HepG2 (cell line): Measurements from ENCODE around the gene PLOD3. TPM values are rescaled to one million over a fixed set of nuclear protein-coding genes. Genes with fewer than 3 reads are reported as not detected.

Source experiments
- EZH2 ChIP-seq: conservative IDR thresholded peaks from 2 replicates; pipeline ENCODE4 v1.6.1; 2012; ENCODE audit warnings: mild to moderate bottlenecking, low read depth, low read length, moderate library complexity
- GABPB1 ChIP-seq: IDR thresholded peaks from 2 replicates; pipeline ENCODE4 v1.6.1; 2016; ENCODE audit warnings: mild to moderate bottlenecking, missing genetic modification reagents, moderate library complexity, missing compliant biosample characterization
- HOXA7 ChIP-seq: sonication (generic); formaldehyde crosslinking; IDR thresholded peaks from 2 replicates; pipeline ENCODE4 v1.8.1; 2022; ENCODE audit warnings: mild to moderate bottlenecking, missing genetic modification reagents, moderate library complexity
- MED1 ChIP-seq: sonication (generic); formaldehyde crosslinking; IDR thresholded peaks from 2 replicates; pipeline ENCODE4 v1.4.0; 2020; ENCODE audit warnings: missing genetic modification reagents
- MTF2 ChIP-seq: sonication (generic); formaldehyde crosslinking; IDR thresholded peaks from 2 replicates; pipeline ENCODE4 v1.5.0; 2020; ENCODE audit warnings: missing genetic modification reagents, borderline replicate concordance
- ZNF550 ChIP-seq: sonication (generic); formaldehyde crosslinking; IDR thresholded peaks from 2 replicates; pipeline ENCODE4 v1.4.0; 2020; ENCODE audit warnings: mild to moderate bottlenecking, missing genetic modification reagents, borderline replicate concordance
- ZNF747 ChIP-seq: sonication (generic); formaldehyde crosslinking; IDR thresholded peaks from 2 replicates; pipeline ENCODE4 v1.8.1; 2023; ENCODE audit warnings: missing genetic modification reagents, mild to moderate bottlenecking, borderline replicate concordance
- polyA plus RNA-seq, 8 experiments: library from polyadenylated mRNA; depleted of rRNA in 3 of 8; stranded (reverse) in 7 of 8; unstranded in 1 of 8; fragments of >200 nt; fragmentation: Illumina TruSeq in 4 of 8; extraction: Trizol in 4 of 8; gene quantifications; 2 replicates each; pipeline versions ENCODE4 v1.2.1 to v1.2.3, GENCODE V29; 2011 to 2016; ENCODE audit warnings: low read depth in 4 of 8, missing spikeins in 1 of 8, mixed read lengths in 1 of 8; ENCODE audit not compliant: insufficient read depth in 1 of 8
- total RNA-seq, 5 experiments: library from RNA; depleted of rRNA; stranded (reverse); fragments of >200 nt; fragmentation: Illumina TruSeq; extraction: Trizol; gene quantifications; 2 replicates each; pipeline ENCODE4 v1.2.3, GENCODE V29; 2016; ENCODE audit warnings: low read depth in 1 of 5
- TF ChIP-seq, protein P1 (sequence below): sonication (generic); formaldehyde crosslinking; IDR thresholded peaks from 2 replicates; pipeline ENCODE4 v1.5.1; 2020; ENCODE audit warnings: mild to moderate bottlenecking, missing genetic modification reagents, moderate library complexity
- TF ChIP-seq, protein P2 (sequence below): sonication (generic); formaldehyde crosslinking; IDR thresholded peaks from 2 replicates; pipeline ENCODE4 v1.4.0; 2020; ENCODE audit warnings: missing genetic modification reagents
- TF ChIP-seq, protein P3 (sequence below): sonication (generic); formaldehyde crosslinking; IDR thresholded peaks from 2 replicates; pipeline ENCODE4 v1.5.0; 2020; ENCODE audit warnings: mild to moderate bottlenecking, missing genetic modification reagents, borderline replicate concordance
- TF ChIP-seq, protein P4 (sequence below): sonication (generic); formaldehyde crosslinking; IDR thresholded peaks from 2 replicates; pipeline ENCODE4 v1.4.0; 2020; ENCODE audit warnings: missing genetic modification reagents, borderline replicate concordance

The PLOD3 gene
- total and polyA plus RNA-seq, 2 of the 13 experiments (the other 11 are each of a cell fraction or from before 2014, with no cell fraction given): 65.8 to 67.4 TPM

DNA sequence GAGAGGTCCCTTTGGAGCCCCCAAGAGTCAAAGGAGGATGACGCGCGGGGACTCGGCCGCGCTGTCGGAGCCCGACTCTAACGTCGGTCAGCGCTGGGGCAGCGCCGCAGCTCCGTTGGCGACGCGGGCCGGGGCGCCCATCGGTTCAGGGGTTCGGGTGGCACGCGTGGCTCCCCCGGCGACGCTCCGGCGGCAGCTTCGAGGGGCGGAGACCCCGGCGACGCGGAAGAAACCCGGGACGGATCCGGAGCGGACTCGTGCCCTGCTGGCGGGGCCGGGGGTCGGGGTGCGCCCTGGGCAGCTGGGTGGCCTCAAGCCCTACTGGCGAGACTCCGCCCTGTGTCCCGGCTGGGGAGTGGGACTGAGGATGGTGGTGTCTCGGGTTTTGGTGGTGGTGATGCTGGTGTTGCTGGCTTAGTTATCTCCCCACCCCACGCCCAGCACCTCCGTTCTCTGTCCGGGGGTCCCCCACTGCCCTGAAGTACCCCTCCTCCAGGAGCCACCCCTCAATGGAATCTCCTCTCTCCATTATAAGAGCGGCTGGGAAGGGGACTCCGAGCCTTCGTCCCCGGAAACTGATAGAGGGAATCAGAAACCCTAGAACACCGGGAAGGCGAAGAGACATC is 37.1 kb downstream of the PLOD3 start, which contains the start of gene NAT16 (continued):
- TF ChIP-seq, protein P1, sequence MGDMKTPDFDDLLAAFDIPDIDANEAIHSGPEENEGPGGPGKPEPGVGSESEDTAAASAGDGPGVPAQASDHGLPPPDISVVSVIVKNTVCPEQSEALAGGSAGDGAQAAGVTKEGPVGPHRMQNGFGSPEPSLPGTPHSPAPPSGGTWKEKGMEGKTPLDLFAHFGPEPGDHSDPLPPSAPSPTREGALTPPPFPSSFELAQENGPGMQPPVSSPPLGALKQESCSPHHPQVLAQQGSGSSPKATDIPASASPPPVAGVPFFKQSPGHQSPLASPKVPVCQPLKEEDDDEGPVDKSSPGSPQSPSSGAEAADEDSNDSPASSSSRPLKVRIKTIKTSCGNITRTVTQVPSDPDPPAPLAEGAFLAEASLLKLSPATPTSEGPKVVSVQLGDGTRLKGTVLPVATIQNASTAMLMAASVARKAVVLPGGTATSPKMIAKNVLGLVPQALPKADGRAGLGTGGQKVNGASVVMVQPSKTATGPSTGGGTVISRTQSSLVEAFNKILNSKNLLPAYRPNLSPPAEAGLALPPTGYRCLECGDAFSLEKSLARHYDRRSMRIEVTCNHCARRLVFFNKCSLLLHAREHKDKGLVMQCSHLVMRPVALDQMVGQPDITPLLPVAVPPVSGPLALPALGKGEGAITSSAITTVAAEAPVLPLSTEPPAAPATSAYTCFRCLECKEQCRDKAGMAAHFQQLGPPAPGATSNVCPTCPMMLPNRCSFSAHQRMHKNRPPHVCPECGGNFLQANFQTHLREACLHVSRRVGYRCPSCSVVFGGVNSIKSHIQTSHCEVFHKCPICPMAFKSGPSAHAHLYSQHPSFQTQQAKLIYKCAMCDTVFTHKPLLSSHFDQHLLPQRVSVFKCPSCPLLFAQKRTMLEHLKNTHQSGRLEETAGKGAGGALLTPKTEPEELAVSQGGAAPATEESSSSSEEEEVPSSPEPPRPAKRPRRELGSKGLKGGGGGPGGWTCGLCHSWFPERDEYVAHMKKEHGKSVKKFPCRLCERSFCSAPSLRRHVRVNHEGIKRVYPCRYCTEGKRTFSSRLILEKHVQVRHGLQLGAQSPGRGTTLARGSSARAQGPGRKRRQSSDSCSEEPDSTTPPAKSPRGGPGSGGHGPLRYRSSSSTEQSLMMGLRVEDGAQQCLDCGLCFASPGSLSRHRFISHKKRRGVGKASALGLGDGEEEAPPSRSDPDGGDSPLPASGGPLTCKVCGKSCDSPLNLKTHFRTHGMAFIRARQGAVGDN (CRISPR knock-in tag): peak; percentile 45; the same call in 1 of the 2 replicates
- TF ChIP-seq ZNF747 (CRISPR knock-in tag): no peak
- TF ChIP-seq EZH2: peak; percentile 57; the same call in 1 of the 2 replicates
- TF ChIP-seq, protein P2, sequence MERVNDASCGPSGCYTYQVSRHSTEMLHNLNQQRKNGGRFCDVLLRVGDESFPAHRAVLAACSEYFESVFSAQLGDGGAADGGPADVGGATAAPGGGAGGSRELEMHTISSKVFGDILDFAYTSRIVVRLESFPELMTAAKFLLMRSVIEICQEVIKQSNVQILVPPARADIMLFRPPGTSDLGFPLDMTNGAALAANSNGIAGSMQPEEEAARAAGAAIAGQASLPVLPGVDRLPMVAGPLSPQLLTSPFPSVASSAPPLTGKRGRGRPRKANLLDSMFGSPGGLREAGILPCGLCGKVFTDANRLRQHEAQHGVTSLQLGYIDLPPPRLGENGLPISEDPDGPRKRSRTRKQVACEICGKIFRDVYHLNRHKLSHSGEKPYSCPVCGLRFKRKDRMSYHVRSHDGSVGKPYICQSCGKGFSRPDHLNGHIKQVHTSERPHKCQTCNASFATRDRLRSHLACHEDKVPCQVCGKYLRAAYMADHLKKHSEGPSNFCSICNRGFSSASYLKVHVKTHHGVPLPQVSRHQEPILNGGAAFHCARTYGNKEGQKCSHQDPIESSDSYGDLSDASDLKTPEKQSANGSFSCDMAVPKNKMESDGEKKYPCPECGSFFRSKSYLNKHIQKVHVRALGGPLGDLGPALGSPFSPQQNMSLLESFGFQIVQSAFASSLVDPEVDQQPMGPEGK: peak; percentile 25; the same call in 1 of the 2 replicates
- peak; percentile 57; the same call in 1 of the 2 replicates for TF ChIP-seq MTF2 (CRISPR knock-in tag)
- TF ChIP-seq MED1: no peak
- no peak for TF ChIP-seq HOXA7 (CRISPR knock-in tag)
- TF ChIP-seq, protein P3, sequence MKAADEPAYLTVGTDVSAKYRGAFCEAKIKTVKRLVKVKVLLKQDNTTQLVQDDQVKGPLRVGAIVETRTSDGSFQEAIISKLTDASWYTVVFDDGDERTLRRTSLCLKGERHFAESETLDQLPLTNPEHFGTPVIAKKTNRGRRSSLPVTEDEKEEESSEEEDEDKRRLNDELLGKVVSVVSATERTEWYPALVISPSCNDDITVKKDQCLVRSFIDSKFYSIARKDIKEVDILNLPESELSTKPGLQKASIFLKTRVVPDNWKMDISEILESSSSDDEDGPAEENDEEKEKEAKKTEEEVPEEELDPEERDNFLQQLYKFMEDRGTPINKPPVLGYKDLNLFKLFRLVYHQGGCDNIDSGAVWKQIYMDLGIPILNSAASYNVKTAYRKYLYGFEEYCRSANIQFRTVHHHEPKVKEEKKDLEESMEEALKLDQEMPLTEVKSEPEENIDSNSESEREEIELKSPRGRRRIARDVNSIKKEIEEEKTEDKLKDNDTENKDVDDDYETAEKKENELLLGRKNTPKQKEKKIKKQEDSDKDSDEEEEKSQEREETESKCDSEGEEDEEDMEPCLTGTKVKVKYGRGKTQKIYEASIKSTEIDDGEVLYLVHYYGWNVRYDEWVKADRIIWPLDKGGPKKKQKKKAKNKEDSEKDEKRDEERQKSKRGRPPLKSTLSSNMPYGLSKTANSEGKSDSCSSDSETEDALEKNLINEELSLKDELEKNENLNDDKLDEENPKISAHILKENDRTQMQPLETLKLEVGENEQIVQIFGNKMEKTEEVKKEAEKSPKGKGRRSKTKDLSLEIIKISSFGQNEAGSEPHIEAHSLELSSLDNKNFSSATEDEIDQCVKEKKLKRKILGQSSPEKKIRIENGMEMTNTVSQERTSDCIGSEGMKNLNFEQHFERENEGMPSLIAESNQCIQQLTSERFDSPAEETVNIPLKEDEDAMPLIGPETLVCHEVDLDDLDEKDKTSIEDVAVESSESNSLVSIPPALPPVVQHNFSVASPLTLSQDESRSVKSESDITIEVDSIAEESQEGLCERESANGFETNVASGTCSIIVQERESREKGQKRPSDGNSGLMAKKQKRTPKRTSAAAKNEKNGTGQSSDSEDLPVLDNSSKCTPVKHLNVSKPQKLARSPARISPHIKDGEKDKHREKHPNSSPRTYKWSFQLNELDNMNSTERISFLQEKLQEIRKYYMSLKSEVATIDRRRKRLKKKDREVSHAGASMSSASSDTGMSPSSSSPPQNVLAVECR (CRISPR knock-in tag): peak; percentile 23; the same call in 1 of the 2 replicates
- TF ChIP-seq GABPB1 (CRISPR knock-in tag): peak; percentile 32; the same call in 1 of the 2 replicates
- TF ChIP-seq ZNF550 (CRISPR knock-in tag): no peak
- TF ChIP-seq, protein P4, sequence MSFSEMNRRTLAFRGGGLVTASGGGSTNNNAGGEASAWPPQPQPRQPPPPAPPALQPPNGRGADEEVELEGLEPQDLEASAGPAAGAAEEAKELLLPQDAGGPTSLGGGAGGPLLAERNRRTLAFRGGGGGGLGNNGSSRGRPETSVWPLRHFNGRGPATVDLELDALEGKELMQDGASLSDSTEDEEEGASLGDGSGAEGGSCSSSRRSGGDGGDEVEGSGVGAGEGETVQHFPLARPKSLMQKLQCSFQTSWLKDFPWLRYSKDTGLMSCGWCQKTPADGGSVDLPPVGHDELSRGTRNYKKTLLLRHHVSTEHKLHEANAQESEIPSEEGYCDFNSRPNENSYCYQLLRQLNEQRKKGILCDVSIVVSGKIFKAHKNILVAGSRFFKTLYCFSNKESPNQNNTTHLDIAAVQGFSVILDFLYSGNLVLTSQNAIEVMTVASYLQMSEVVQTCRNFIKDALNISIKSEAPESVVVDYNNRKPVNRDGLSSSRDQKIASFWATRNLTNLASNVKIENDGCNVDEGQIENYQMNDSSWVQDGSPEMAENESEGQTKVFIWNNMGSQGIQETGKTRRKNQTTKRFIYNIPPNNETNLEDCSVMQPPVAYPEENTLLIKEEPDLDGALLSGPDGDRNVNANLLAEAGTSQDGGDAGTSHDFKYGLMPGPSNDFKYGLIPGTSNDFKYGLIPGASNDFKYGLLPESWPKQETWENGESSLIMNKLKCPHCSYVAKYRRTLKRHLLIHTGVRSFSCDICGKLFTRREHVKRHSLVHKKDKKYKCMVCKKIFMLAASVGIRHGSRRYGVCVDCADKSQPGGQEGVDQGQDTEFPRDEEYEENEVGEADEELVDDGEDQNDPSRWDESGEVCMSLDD (CRISPR knock-in tag): peak; percentile 38; the same call in 1 of the 2 replicates
